HEK293T (cell line): ENCODE data around the gene SUSD4.

Experiments
- BHLHE40 ChIP-seq: fragments of 450-650 bp; IDR thresholded peaks from 2 replicates; pipeline ENCODE4 v1.6.1; 2016; ENCODE audit warnings: mild to moderate bottlenecking, moderate library complexity, borderline replicate concordance
- FOXA1 ChIP-seq: fragments of 450-650 bp; IDR thresholded peaks from 2 replicates; pipeline ENCODE4 v1.6.1; 2016; ENCODE audit warnings: mild to moderate bottlenecking
- FOXK2 ChIP-seq: fragments of 450-650 bp; IDR thresholded peaks from 2 replicates; pipeline ENCODE4 v1.6.1; 2016; ENCODE audit warnings: mild to moderate bottlenecking
- LEF1 ChIP-seq: fragments of 450-650 bp; IDR thresholded peaks from 2 replicates; pipeline ENCODE4 v1.6.1; 2017; ENCODE audit warnings: mild to moderate bottlenecking, borderline replicate concordance
- PKNOX1 ChIP-seq: fragments of 450-650 bp; IDR thresholded peaks from 2 replicates; pipeline ENCODE4 v1.6.1; 2016
- SP1 ChIP-seq: fragments of 450-650 bp; IDR thresholded peaks from 2 replicates; pipeline ENCODE4 v1.6.1; 2017

DNA sequence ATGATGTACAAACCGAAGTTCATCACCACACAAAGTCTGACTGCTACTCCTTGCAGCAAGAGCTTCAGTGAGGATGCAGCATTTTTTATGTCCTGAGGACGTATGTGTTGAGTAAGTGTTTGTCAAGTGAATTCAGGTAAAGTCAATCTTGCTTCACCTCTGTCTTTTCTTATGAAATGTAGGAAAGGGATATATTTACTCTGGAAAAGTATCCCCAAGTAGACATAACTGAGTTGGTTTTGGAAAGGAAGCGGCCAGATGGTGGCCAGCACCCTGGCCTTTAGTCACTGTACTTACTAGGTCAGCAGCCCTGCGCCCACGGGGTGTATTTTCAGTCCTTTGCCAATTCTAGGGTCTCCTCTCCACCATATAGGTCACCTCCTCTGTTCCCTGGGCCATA is 75.2 kb downstream of the SUSD4 start:
- no peak for TF ChIP-seq BHLHE40
- TF ChIP-seq SP1, result no peak
- no peak for TF ChIP-seq LEF1
- no peak for TF ChIP-seq PKNOX1
- TF ChIP-seq FOXA1, result no peak
- TF ChIP-seq FOXK2, result no peak
